Parietal lobe (tissue), 2 donors: Measurements from ENCODE around the gene CNTD1. TPM values are rescaled to one million over a fixed set of nuclear protein-coding genes. Genes with fewer than 3 reads are reported as not detected.

Source experiments
- small RNA-seq: library from RNA; depleted of rRNA; stranded (forward); fragments of <200 nt; gene quantifications from one replicate; pipeline ENCODE3, GENCODE V24; 2014; ENCODE audit warnings: low replicate concordance
- total RNA-seq: library from RNA; depleted of rRNA; stranded (reverse); fragments of >200 nt; gene quantifications from one replicate; pipeline ENCODE4 v1.2.3, GENCODE V29; 2014

Gene CNTD1
- 0.31 TPM for total RNA-seq

GRCh38 chr17:42798383-42799380 is at the start of gene CNTD1, which contains the start of gene COA3:
TSS of gene CNTD1 (plus strand) at chr17:42798861. CDS start at chr17:42799068, 207 bp downstream.
TSS of gene COA3 (minus strand) at chr17:42798704. CDS start at chr17:42798681, 23 bp downstream.

GRCh38 chr17:42760652-42761581 is 37.7 kb upstream of the CNTD1 start, which contains the start of gene RAMP2:
TSS of gene RAMP2 (plus strand) at chr17:42761227. CDS start at chr17:42761262, 35 bp downstream.

GRCh38 chr17:42773290-42774035 is 25.2 kb upstream of the CNTD1 start, which contains the start of gene VPS25:
TSS of gene VPS25 (plus strand) at chr17:42773449. CDS start at chr17:42773476, 27 bp downstream.

GRCh38 chr17:42779936-42780850 is 18.5 kb upstream of the CNTD1 start, which contains the start of gene WNK4:
TSS of gene WNK4 (plus strand) at chr17:42780610. CDS start at chr17:42780699, 89 bp downstream.

GRCh38 chr17:42832934-42833766 is 34.5 kb downstream of the CNTD1 start, which contains the start of gene PSME3:
TSS of gene PSME3 (plus strand) at chr17:42833397. CDS start at chr17:42833632, 235 bp downstream.

GRCh38 chr17:42844271-42844670 is 45.6 kb downstream of the CNTD1 start, which contains the start of gene AOC2:
TSS of gene AOC2 (plus strand) at chr17:42844580. CDS start at chr17:42844627, 47 bp downstream.

GRCh38 chr17:42850954-42851353 is 52.3 kb downstream of the CNTD1 start, which contains the start of gene AOC3:
TSS of gene AOC3 (plus strand) at chr17:42851199. CDS start at chr17:42851344, 145 bp downstream.

Small RNA genes within 50 kb of the gene (small RNA-seq; reads per million reads assigned to genes)
- gene HMGN2P15 (not detected), gene MIR6781 (not detected)

Other genes starting within 250 kb of the CNTD1 start
- 1.6 TPM for gene HSD17B1, start 245.9 kb upstream of the CNTD1 start, total RNA-seq
- 5.9 TPM for gene COASY, start 236.7 kb upstream of the CNTD1 start, total RNA-seq
- gene MLX, start 231.8 kb upstream of the CNTD1 start, total RNA-seq = 35.7 TPM
- 6.9 TPM for gene PSMC3IP, start 221.1 kb upstream of the CNTD1 start, total RNA-seq
- gene RETREG3, start 189.5 kb upstream of the CNTD1 start, total RNA-seq = 49.8 TPM
- gene TUBG1, start 189.2 kb upstream of the CNTD1 start, total RNA-seq = 18.2 TPM
- gene TUBG2, start 139.6 kb upstream of the CNTD1 start, total RNA-seq = 26.3 TPM
- gene PLEKHH3, start 121.9 kb upstream of the CNTD1 start, total RNA-seq = 4.4 TPM
- 0.94 TPM for gene CCR10, start 117.0 kb upstream of the CNTD1 start, total RNA-seq
- 12.5 TPM for gene CNTNAP1, start 116.3 kb upstream of the CNTD1 start, total RNA-seq
- gene EZH1, start 53.8 kb upstream of the CNTD1 start, total RNA-seq = 68.9 TPM
- gene RAMP2, start 37.6 kb upstream of the CNTD1 start, total RNA-seq = 9.1 TPM
- gene VPS25, start 25.4 kb upstream of the CNTD1 start, total RNA-seq = 24.4 TPM
- gene WNK4, start 18.3 kb upstream of the CNTD1 start, total RNA-seq = not detected
- gene COA3, start 157 bp upstream of the CNTD1 start, total RNA-seq = 65.7 TPM
- gene BECN1, start 25.4 kb downstream of the CNTD1 start, total RNA-seq = 61.3 TPM
- 41.0 TPM for gene PSME3, start 34.5 kb downstream of the CNTD1 start, total RNA-seq
- gene AOC2, start 45.7 kb downstream of the CNTD1 start, total RNA-seq = 2.5 TPM
- 0.31 TPM for gene AOC3, start 52.3 kb downstream of the CNTD1 start, total RNA-seq
- not detected for gene G6PC1, start 101.9 kb downstream of the CNTD1 start, total RNA-seq
- gene AARSD1, start 165.6 kb downstream of the CNTD1 start, total RNA-seq = 34.1 TPM
- gene PTGES3L, start 181.2 kb downstream of the CNTD1 start, total RNA-seq = 2.5 TPM
- 16.9 TPM for gene RUNDC1, start 181.7 kb downstream of the CNTD1 start, total RNA-seq
- gene RPL27, start 199.6 kb downstream of the CNTD1 start, total RNA-seq = 1,347 TPM
- gene IFI35, start 207.9 kb downstream of the CNTD1 start, total RNA-seq = 2.5 TPM
- gene VAT1, start 223.5 kb downstream of the CNTD1 start, total RNA-seq = 77.3 TPM
- gene RND2, start 226.4 kb downstream of the CNTD1 start, total RNA-seq = 3.4 TPM